Measurements from ENCODE around the gene CNIH3.

DNA sequence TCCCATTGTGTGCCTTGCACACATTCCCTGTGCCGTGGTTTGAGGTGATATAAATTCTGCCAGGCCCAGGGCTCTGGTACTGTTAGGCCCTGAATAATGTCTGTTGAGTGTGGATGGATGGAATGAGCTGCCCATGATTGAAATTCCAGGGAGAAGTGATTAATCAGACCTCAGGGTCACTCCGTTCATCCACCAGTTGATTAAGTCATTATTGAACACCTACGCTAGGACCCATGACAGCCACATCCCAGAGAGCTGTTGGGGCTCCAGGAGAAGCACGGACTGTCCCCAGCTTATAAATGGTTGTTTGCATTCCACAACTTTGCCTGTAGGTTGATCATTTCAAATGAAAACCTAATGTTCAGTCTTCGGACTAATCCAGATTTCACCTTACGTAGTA lies 98.4 kb downstream of the CNIH3 start:
- TF ChIP-seq, protein P1, sequence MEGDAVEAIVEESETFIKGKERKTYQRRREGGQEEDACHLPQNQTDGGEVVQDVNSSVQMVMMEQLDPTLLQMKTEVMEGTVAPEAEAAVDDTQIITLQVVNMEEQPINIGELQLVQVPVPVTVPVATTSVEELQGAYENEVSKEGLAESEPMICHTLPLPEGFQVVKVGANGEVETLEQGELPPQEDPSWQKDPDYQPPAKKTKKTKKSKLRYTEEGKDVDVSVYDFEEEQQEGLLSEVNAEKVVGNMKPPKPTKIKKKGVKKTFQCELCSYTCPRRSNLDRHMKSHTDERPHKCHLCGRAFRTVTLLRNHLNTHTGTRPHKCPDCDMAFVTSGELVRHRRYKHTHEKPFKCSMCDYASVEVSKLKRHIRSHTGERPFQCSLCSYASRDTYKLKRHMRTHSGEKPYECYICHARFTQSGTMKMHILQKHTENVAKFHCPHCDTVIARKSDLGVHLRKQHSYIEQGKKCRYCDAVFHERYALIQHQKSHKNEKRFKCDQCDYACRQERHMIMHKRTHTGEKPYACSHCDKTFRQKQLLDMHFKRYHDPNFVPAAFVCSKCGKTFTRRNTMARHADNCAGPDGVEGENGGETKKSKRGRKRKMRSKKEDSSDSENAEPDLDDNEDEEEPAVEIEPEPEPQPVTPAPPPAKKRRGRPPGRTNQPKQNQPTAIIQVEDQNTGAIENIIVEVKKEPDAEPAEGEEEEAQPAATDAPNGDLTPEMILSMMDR (IDR thresholded peaks at IDR 0.05 in 2 of 3, conservative IDR thresholded peaks at IDR 0.05 in 1 of 3; ENCODE audit: borderline replicate concordance in 1 of 3, insufficient read depth in 1 of 3, low read depth in 2 of 3, low read length in 2 of 3), result no peak
- TF ChIP-seq EZH2 (IDR thresholded peaks at IDR 0.05), result no peak
- TF ChIP-seq RAD21 (IDR thresholded peaks at IDR 0.05; ENCODE audit: low read depth), result no peak
- no peak for TF ChIP-seq POLR2A (IDR thresholded peaks at IDR 0.05; ENCODE audit: borderline replicate concordance, extremely low read depth, insufficient read depth, insufficient read length)
- no peak for TF ChIP-seq YY1 (IDR thresholded peaks at IDR 0.05; ENCODE audit: extremely low read depth, insufficient replicate concordance, low read depth, low read length)
- TF ChIP-seq POLR2AphosphoS5 (IDR thresholded peaks at IDR 0.05; ENCODE audit: low read depth, low read length), result no peak
- TF ChIP-seq, protein P2, sequence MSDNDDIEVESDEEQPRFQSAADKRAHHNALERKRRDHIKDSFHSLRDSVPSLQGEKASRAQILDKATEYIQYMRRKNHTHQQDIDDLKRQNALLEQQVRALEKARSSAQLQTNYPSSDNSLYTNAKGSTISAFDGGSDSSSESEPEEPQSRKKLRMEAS (IDR thresholded peaks at IDR 0.05), result no peak
- TF ChIP-seq, protein P3, sequence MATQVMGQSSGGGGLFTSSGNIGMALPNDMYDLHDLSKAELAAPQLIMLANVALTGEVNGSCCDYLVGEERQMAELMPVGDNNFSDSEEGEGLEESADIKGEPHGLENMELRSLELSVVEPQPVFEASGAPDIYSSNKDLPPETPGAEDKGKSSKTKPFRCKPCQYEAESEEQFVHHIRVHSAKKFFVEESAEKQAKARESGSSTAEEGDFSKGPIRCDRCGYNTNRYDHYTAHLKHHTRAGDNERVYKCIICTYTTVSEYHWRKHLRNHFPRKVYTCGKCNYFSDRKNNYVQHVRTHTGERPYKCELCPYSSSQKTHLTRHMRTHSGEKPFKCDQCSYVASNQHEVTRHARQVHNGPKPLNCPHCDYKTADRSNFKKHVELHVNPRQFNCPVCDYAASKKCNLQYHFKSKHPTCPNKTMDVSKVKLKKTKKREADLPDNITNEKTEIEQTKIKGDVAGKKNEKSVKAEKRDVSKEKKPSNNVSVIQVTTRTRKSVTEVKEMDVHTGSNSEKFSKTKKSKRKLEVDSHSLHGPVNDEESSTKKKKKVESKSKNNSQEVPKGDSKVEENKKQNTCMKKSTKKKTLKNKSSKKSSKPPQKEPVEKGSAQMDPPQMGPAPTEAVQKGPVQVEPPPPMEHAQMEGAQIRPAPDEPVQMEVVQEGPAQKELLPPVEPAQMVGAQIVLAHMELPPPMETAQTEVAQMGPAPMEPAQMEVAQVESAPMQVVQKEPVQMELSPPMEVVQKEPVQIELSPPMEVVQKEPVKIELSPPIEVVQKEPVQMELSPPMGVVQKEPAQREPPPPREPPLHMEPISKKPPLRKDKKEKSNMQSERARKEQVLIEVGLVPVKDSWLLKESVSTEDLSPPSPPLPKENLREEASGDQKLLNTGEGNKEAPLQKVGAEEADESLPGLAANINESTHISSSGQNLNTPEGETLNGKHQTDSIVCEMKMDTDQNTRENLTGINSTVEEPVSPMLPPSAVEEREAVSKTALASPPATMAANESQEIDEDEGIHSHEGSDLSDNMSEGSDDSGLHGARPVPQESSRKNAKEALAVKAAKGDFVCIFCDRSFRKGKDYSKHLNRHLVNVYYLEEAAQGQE (IDR thresholded peaks at IDR 0.05; ENCODE audit: low read depth), result no peak
- TF ChIP-seq EGR1 (IDR thresholded peaks at IDR 0.05; ENCODE audit: low read depth), result no peak
- TF ChIP-seq ZNF274 (IDR thresholded peaks at IDR 0.05; ENCODE audit: low read depth, low read length), result no peak
- no peak for TF ChIP-seq JUND (IDR thresholded peaks at IDR 0.05)
- TF ChIP-seq ELF1 (IDR thresholded peaks at IDR 0.05; ENCODE audit: borderline replicate concordance, low read depth), result no peak
- TF ChIP-seq SIN3A (IDR thresholded peaks at IDR 0.05; ENCODE audit: low read depth), result no peak
- TF ChIP-seq EZH2phosphoT487 (IDR thresholded peaks at IDR 0.05; ENCODE audit: borderline replicate concordance), result no peak

All from HCT116 (cell line).